ENCODE measurements around the gene SEC24D.

SEC24D gene

GRCh38 chr4:118756429-118756828, 79.5 kb downstream of the SEC24D start:
- TF ChIP-seq POLR2A (IDR thresholded peaks at IDR 0.05; ENCODE audit: extremely low read depth, insufficient read length) = no peak
- TF ChIP-seq MYC (IDR thresholded peaks at IDR 0.05; ENCODE audit: low read depth, low read length) = no peak
- no peak for TF ChIP-seq CTCF (IDR thresholded peaks at IDR 0.05; ENCODE audit: low read depth, low read length)
- no peak for TF ChIP-seq MAX (IDR thresholded peaks at IDR 0.05; ENCODE audit: low read depth, low read length)
- no peak overlapping the region for H3K4me3 ChIP-seq (ENCODE audit: low read depth, low read length)
- DNase-seq (ENCODE audit: low read depth) = no peak

GRCh38 chr4:118755438-118756226, 80.3 kb downstream of the SEC24D start:
- no peak for DNase-seq (ENCODE audit: low read depth)
- H3K4me3 ChIP-seq (ENCODE audit: low read depth, low read length) = no peak overlapping the region
- TF ChIP-seq MAX (IDR thresholded peaks at IDR 0.05; ENCODE audit: low read depth, low read length) = no peak
- TF ChIP-seq CTCF (IDR thresholded peaks at IDR 0.05; ENCODE audit: low read depth, low read length) = no peak
- no peak for TF ChIP-seq MYC (IDR thresholded peaks at IDR 0.05; ENCODE audit: low read depth, low read length)
- TF ChIP-seq POLR2A (IDR thresholded peaks at IDR 0.05; ENCODE audit: extremely low read depth, insufficient read length) = no peak

- no peak for DNase-seq (ENCODE audit: low read depth)
- no peak overlapping the region for H3K4me3 ChIP-seq (ENCODE audit: low read depth, low read length)
- TF ChIP-seq POLR2A (IDR thresholded peaks at IDR 0.05; ENCODE audit: extremely low read depth, insufficient read length) (no peak), CTCF (IDR thresholded peaks at IDR 0.05; ENCODE audit: low read depth, low read length) (no peak), MAX (IDR thresholded peaks at IDR 0.05; ENCODE audit: low read depth, low read length) (no peak), MYC (IDR thresholded peaks at IDR 0.05; ENCODE audit: low read depth, low read length) (no peak)
Observed at GRCh38 chr4:118754890-118755289, 81.0 kb downstream of the SEC24D start.

- H3K4me3 ChIP-seq (ENCODE audit: low read depth, low read length) = no peak overlapping the region
- TF ChIP-seq POLR2A (IDR thresholded peaks at IDR 0.05; ENCODE audit: extremely low read depth, insufficient read length) = no peak
- TF ChIP-seq CTCF (IDR thresholded peaks at IDR 0.05; ENCODE audit: low read depth, low read length) = no peak
- no peak for TF ChIP-seq MAX (IDR thresholded peaks at IDR 0.05; ENCODE audit: low read depth, low read length)
- TF ChIP-seq MYC (IDR thresholded peaks at IDR 0.05; ENCODE audit: low read depth, low read length) = no peak
- no peak for DNase-seq (ENCODE audit: low read depth)
Observed at GRCh38 chr4:118753685-118754084, 82.2 kb downstream of the SEC24D start.

DNA sequence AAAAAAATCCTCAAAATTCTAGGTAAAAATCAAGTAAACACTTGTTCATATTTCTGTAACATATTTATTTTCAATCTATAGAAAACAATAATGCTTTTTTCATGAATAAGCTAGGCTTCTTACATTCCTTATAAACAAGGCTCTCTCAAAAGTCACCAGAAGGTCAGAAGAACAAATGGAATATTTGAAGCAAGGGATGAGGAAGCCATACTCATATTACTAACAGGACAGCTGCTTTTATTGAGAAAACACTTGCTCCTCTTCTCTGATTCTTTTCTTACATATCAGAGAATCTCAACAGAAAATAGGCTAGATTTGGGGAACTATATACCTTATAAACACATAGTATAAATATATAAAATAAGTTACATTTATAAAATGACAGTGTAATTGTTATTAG, 82.8 kb downstream of the SEC24D start:
- no peak overlapping the region for H3K4me3 ChIP-seq (ENCODE audit: low read depth, low read length)
- no peak for DNase-seq (ENCODE audit: low read depth)
- TF ChIP-seq POLR2A (IDR thresholded peaks at IDR 0.05; ENCODE audit: extremely low read depth, insufficient read length) (no peak), MYC (IDR thresholded peaks at IDR 0.05; ENCODE audit: low read depth, low read length) (no peak), CTCF (IDR thresholded peaks at IDR 0.05; ENCODE audit: low read depth, low read length) (no peak), MAX (IDR thresholded peaks at IDR 0.05; ENCODE audit: low read depth, low read length) (no peak)
